B cell (primary cell): ENCODE data around the gene ADGRB2. TPM values are rescaled to one million over a fixed set of nuclear protein-coding genes. Genes with fewer than 3 reads are reported as not detected.

Experiments
- ATAC-seq: fragments of 200-7000 bp; cut with Tn5 transposase; one replicate; pipeline ENCODE4 v1.10.0; 2021; ENCODE audit warnings: low read depth, mild to moderate bottlenecking, moderate number of reproducible peaks, moderate library complexity
- CTCF ChIA-PET: fragments of 350-600 bp; sonication (Branson Sonifier 250); formaldehyde crosslinking; loops from one replicate; lab custom pipeline; 2021; ENCODE audit warnings: antibody characterized with exemption, inconsistent platforms; lab: Charles Lee
- POLR2A ChIA-PET: fragments of 350-600 bp; sonication (Branson Sonifier 250); formaldehyde crosslinking; loops from one replicate; lab custom pipeline; 2021; ENCODE audit warnings: antibody characterized with exemption; lab: Charles Lee
- DNase-seq: peaks from one replicate; pipeline ENCODE4 v3.0.0; 2013
- H2AFZ ChIP-seq: 2 replicates; pipeline ENCODE4 v1.6.1; 2012; ENCODE audit warnings: mild to moderate bottlenecking, low read depth, low read length; ENCODE audit not compliant: insufficient read depth, poor library complexity, severe bottlenecking
- H3K27ac ChIP-seq, 2 donors: 1 replicate in 1 of 2; 2 replicates in 1 of 2; pipeline ENCODE4 v1.5.1; 2012 to 2013; ENCODE audit warnings: low read length in 2 of 2, mild to moderate bottlenecking in 2 of 2, moderate library complexity in 1 of 2
- H3K27me3 ChIP-seq, 4 experiments: fragments of 200-600 bp in 1 of 4; sonication (generic) in 1 of 4; replicated peaks in 1 of 4; 1 replicate in 2 of 4; 2 replicates in 2 of 4; pipeline versions ENCODE4 v1.6.1 to v1.7.0; 2013 to 2016; ENCODE audit warnings: low read length in 3 of 4, mild to moderate bottlenecking in 2 of 4, mixed read lengths in 1 of 4, moderate library complexity in 1 of 4; ENCODE audit not compliant: insufficient read depth in 4 of 4, control insufficient read depth in 3 of 4; ENCODE audit errors: control extremely low read depth in 1 of 4
- H3K36me3 ChIP-seq, 2 experiments: replicated peaks in 1 of 2; 1 replicate in 1 of 2; 2 replicates in 1 of 2; pipeline versions ENCODE4 v1.6.1 to v1.7.1; 2013; ENCODE audit warnings: low read length in 1 of 2; ENCODE audit not compliant: insufficient read depth in 2 of 2, control insufficient read depth in 1 of 2; ENCODE audit errors: control extremely low read depth in 1 of 2, extremely low read depth in 1 of 2
- H3K4me1 ChIP-seq, 2 donors: fragments of 200-600 bp in 1 of 2; sonication (generic) in 1 of 2; 1 replicate in 1 of 2; 2 replicates in 1 of 2; pipeline versions ENCODE4 v1.5.1 to v1.6.1; 2013 to 2017; ENCODE audit warnings: low read length in 2 of 2; ENCODE audit not compliant: control insufficient read depth in 2 of 2, insufficient read depth in 2 of 2
- H3K4me2 ChIP-seq: replicated peaks from 2 replicates; pipeline ENCODE3; 2012; ENCODE audit warnings: mild to moderate bottlenecking, low read depth, low read length; ENCODE audit not compliant: poor library complexity, severe bottlenecking
- H3K4me3 ChIP-seq, 5 experiments: fragments of 200-600 bp in 1 of 5; sonication (generic) in 1 of 5; 1 replicate in 3 of 5; 2 replicates in 2 of 5; pipeline versions ENCODE4 v1.5.1 to v1.7.0; 2011 to 2016; ENCODE audit warnings: low read length in 4 of 5, mild to moderate bottlenecking in 4 of 5, low read depth in 2 of 5, control low read depth in 1 of 5, moderate library complexity in 1 of 5; ENCODE audit not compliant: insufficient read depth in 1 of 5; ENCODE audit errors: control extremely low read depth in 1 of 5, extremely low read depth in 1 of 5
- H3K79me2 ChIP-seq: fragments of 200-600 bp; sonication (generic); one replicate; pipeline ENCODE4 v1.6.0; 2016; ENCODE audit warnings: low read length; ENCODE audit not compliant: control insufficient read depth, insufficient read depth
- H3K9ac ChIP-seq: fragments of 200-600 bp; sonication (generic); 2 replicates; pipeline ENCODE4 v1.6.1; 2017; ENCODE audit warnings: mild to moderate bottlenecking, low read length, moderate library complexity
- H3K9me3 ChIP-seq, 3 donors: one replicate each; pipeline versions ENCODE4 v1.6.1 to v1.7.1; 2013; ENCODE audit warnings: low read length in 2 of 3; ENCODE audit not compliant: control insufficient read depth in 2 of 3, insufficient read depth in 1 of 3; ENCODE audit errors: control extremely low read depth in 1 of 3
- H4K20me1 ChIP-seq: 2 replicates; pipeline ENCODE4 v1.6.0; 2012; ENCODE audit warnings: mild to moderate bottlenecking, low read length; ENCODE audit not compliant: insufficient read depth, control insufficient read depth, poor library complexity, severe bottlenecking
- H3K27ac Mint-ChIP-seq: one replicate; pipeline ENCODE4 v1.8.0; 2021; ENCODE audit warnings: mixed read lengths
- H3K27me3 Mint-ChIP-seq: one replicate; pipeline ENCODE4 v1.8.0; 2021; ENCODE audit warnings: mixed read lengths
- H3K4me1 Mint-ChIP-seq: one replicate; pipeline ENCODE4 v1.8.0; 2021; ENCODE audit warnings: mixed read lengths
- H3K4me3 Mint-ChIP-seq: one replicate; pipeline ENCODE4 v1.8.0; 2021; ENCODE audit warnings: mixed read lengths
- H3K9me3 Mint-ChIP-seq: one replicate; pipeline ENCODE4 v1.8.0; 2022; ENCODE audit warnings: mixed read lengths; ENCODE audit not compliant: insufficient read depth
- EZH2 ChIP-seq: IDR thresholded peaks from 2 replicates; pipeline ENCODE4 v1.6.1; 2012; ENCODE audit warnings: borderline replicate concordance, low read depth, mild to moderate bottlenecking, moderate library complexity, low read length; ENCODE audit not compliant: insufficient read depth, poor library complexity, severe bottlenecking
- WGBS: methylation state at CpG from one replicate; pipeline ENCODE4 v1.1.5; 2013; ENCODE audit warnings: missing lambda C conversion rate; ENCODE audit not compliant: insufficient coverage; 5-methylcytosine and 5-hydroxymethylcytosine counted together
- intact Hi-C: fragments of 100-400 bp; cut with micrococcal nuclease; formaldehyde crosslinking; loops from one replicate; pipeline ENCODE4 v1.10.0; 2022
- polyA plus RNA-seq: library from polyadenylated mRNA; depleted of rRNA; stranded (reverse); fragments of >200 nt; gene quantifications from 2 replicates; pipeline ENCODE4 v1.2.3, GENCODE V29; 2012
- total RNA-seq, 2 donors: library from RNA; stranded (reverse); fragments of 120-200 nt in 1 of 2; gene quantifications; 1 replicate in 1 of 2; 2 replicates in 1 of 2; pipeline versions ENCODE4 v1.2.3 to v1.2.4, GENCODE V29; 2013 to 2022
- TF ChIP-seq, protein P1 (sequence below): fragments of 200-600 bp; IDR thresholded peaks from one replicate; pipeline ENCODE4 v1.8.0; 2022; ENCODE audit warnings: antibody characterized with exemption, mild to moderate bottlenecking

The ADGRB2 gene
- total and polyA plus RNA-seq, 2 donors (not counting 1 experiment from before 2014, with no cell fraction given): 1.9 to 2.7 TPM

DNA sequence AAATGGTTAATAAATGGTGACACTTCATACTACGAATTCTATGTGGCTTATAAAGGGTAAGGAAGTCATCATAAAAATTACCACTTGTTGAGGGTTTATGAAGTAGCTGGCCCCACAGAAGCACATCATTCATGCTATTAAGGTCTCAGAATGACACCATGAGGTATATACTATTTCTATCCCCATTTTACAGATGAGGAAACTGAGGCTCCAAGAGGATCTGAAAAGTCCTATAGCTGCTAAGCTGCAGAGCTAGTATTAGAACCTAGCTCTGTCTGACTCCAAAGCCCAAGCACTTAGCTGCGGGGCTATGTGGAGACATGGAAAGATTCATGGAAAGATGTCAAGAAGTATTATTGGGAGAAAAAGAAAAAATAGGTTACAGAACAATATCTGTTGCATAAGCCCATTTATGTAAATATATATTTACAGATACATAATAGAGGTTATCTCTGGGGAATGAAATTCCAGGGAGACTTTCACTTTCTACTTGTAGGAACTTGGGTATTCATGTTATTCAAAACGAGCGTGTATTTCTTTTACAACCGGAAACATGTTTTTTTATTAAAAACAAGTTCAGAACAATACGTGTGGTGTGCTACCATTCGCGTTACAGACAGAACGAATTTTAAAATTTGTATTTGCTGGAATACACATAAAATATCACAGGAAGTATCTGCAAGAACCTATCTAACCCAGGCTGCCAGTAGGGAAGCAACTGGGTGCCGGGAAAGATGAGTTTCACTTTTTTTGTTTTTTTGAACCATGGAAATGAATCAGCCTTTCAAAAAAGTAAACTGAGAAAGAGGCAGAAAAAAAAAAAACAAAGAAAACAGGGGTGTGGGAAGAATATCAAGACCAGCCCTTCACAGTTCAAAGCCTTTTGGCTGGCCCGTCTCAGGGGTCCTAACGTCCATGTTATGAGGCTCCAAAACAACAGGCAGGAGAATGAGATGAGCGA is 38.3 kb upstream of the ADGRB2 start:
- no peaks in the 10 kb centered on the region for H3K9me3 ChIP-seq
- intact Hi-C loops: no loop called here
- no peak overlapping the region for H3K9ac ChIP-seq
- H3K27me3 ChIP-seq: peaks cover 0 to 8% (median 0%) of the 10 kb centered on the region in 4 experiments
- no peak overlapping the region for H3K4me3 ChIP-seq
- ChIA-PET POLR2A (no interaction called here), CTCF (interaction anchor here (0.7 to 3.2 kb wide), 2 partner anchors 13 to 144 kb away, joined by 3 to 14 read pairs; no protein-coding TSS in a partner anchor)
- H3K79me2 ChIP-seq: no peaks in the 10 kb centered on the region
- H3K27ac Mint-ChIP-seq: no peak overlapping the region
- H3K4me1 ChIP-seq: peaks cover 9% of the 10 kb centered on the region in 2 donors
- no peaks in the 10 kb centered on the region for H3K9me3 Mint-ChIP-seq
- no peak overlapping the region for H2AFZ ChIP-seq
- no peak for TF ChIP-seq EZH2
- TF ChIP-seq, protein P1, sequence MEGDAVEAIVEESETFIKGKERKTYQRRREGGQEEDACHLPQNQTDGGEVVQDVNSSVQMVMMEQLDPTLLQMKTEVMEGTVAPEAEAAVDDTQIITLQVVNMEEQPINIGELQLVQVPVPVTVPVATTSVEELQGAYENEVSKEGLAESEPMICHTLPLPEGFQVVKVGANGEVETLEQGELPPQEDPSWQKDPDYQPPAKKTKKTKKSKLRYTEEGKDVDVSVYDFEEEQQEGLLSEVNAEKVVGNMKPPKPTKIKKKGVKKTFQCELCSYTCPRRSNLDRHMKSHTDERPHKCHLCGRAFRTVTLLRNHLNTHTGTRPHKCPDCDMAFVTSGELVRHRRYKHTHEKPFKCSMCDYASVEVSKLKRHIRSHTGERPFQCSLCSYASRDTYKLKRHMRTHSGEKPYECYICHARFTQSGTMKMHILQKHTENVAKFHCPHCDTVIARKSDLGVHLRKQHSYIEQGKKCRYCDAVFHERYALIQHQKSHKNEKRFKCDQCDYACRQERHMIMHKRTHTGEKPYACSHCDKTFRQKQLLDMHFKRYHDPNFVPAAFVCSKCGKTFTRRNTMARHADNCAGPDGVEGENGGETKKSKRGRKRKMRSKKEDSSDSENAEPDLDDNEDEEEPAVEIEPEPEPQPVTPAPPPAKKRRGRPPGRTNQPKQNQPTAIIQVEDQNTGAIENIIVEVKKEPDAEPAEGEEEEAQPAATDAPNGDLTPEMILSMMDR: no peak
- no peak overlapping the region for H3K4me3 Mint-ChIP-seq
- H3K4me2 ChIP-seq: no peak overlapping the region
- H3K27me3 Mint-ChIP-seq: peaks cover 7% of the 10 kb centered on the region
- peaks cover 14% of the 10 kb centered on the region for H3K4me1 Mint-ChIP-seq
- no peaks in the 10 kb centered on the region for H4K20me1 ChIP-seq
- ATAC-seq: no peak
- no peaks in the 10 kb centered on the region for H3K36me3 ChIP-seq
- WGBS: 50% methylated on average over 1 of the region's 13 CpGs
- DNase-seq: no peak
- no peak overlapping the region for H3K27ac ChIP-seq

DNA sequence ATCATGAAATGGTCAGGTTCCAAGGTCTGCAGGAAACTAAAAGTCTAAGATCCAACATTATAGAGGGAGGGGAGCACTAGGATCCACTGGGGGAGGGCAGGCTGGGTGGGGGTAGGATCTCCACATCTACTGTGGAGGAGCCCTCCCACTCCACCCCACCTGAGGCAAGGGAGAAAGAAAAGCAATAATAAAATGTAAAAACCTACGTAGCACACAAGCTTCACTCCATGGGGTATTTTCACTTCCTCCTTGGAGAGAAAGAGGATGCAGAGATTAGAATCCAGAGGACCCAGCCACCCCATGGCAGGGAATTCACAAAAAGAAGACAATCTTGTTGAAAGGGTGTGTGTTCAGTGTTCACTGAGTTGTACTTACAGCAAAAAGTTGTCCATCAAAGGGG is 37.3 kb upstream of the ADGRB2 start:
- H3K79me2 ChIP-seq: no peaks in the 10 kb centered on the region
- H2AFZ ChIP-seq: no peak overlapping the region
- Mint-ChIP-seq H3K9me3 (no peaks in the 10 kb centered on the region), H3K4me1 (peaks cover 14% of the 10 kb centered on the region), H3K27me3 (peaks cover 17% of the 10 kb centered on the region), H3K4me3 (no peak overlapping the region), H3K27ac (no peak overlapping the region)
- ChIA-PET POLR2A (no interaction called here), CTCF (interaction anchor here (3.2 kb wide), 1 partner anchor 12 kb away, joined by 14 read pairs; no protein-coding TSS in a partner anchor)
- no peaks in the 10 kb centered on the region for H4K20me1 ChIP-seq
- H3K4me3 ChIP-seq: no peak overlapping the region
- no peak overlapping the region for H3K9ac ChIP-seq
- H3K27me3 ChIP-seq: peaks cover 0 to 8% (median 0%) of the 10 kb centered on the region in 4 experiments
- H3K4me2 ChIP-seq: no peak overlapping the region
- WGBS: no CpG with 5 or more reads among the region's 1 CpG
- ATAC-seq: no peak
- TF ChIP-seq, protein P1: no peak
- TF ChIP-seq EZH2: no peak
- intact Hi-C loops: no loop called here
- DNase-seq: no peak
- no peaks in the 10 kb centered on the region for H3K36me3 ChIP-seq
- no peaks in the 10 kb centered on the region for H3K9me3 ChIP-seq
- H3K27ac ChIP-seq: no peak overlapping the region
- H3K4me1 ChIP-seq: peaks cover 9% of the 10 kb centered on the region in 2 donors
